Lung (tissue), 12 donors: Measurements from ENCODE around the gene BARX2. TPM values are rescaled to one million over a fixed set of nuclear protein-coding genes. Genes with fewer than 3 reads are reported as not detected.

Experiments
- ATAC-seq: fragments of 200-7000 bp; cut with Tn5 transposase; one replicate; pipeline ENCODE4 v1.9.1; 2020; ENCODE audit warnings: moderate number of reproducible peaks; ENCODE audit not compliant: insufficient read depth, low FRiP score
- DNase-seq, 3 donors: peaks; one replicate each; pipeline ENCODE4 v3.0.0-alpha.2; 2013 to 2017
- H3K27ac ChIP-seq, 2 donors: one replicate each; pipeline ENCODE4 v1.5.1; 2013; ENCODE audit warnings: mild to moderate bottlenecking in 2 of 2, moderate library complexity in 2 of 2, control low read depth in 1 of 2, inconsistent platforms in 1 of 2, low read depth in 1 of 2, low read length in 1 of 2
- H3K27me3 ChIP-seq, 3 donors: one replicate each; pipeline ENCODE4 v1.5.1; 2013; ENCODE audit warnings: low read length in 2 of 3; ENCODE audit not compliant: control insufficient read depth in 3 of 3, insufficient read depth in 3 of 3
- H3K36me3 ChIP-seq, 4 donors: one replicate each; pipeline ENCODE4 v1.5.1; 2013; ENCODE audit warnings: low read length in 4 of 4, mild to moderate bottlenecking in 1 of 4, moderate library complexity in 1 of 4; ENCODE audit not compliant: control insufficient read depth in 4 of 4, insufficient read depth in 4 of 4
- H3K4me1 ChIP-seq, 5 donors: one replicate each; pipeline ENCODE4 v1.5.1; 2013; ENCODE audit warnings: low read length in 5 of 5, mild to moderate bottlenecking in 2 of 5, moderate library complexity in 1 of 5; ENCODE audit not compliant: control insufficient read depth in 5 of 5, insufficient read depth in 5 of 5
- H3K4me3 ChIP-seq: one replicate; pipeline ENCODE4 v1.5.1; 2013; ENCODE audit warnings: mild to moderate bottlenecking, control low read depth, moderate library complexity
- H3K9ac ChIP-seq, 2 donors: one replicate each; pipeline ENCODE4 v1.5.1; 2013; ENCODE audit warnings: low read length in 2 of 2, control low read depth in 1 of 2; ENCODE audit not compliant: insufficient read depth in 1 of 2
- H3K9me3 ChIP-seq, 4 donors: one replicate each; pipeline ENCODE4 v1.5.1; 2013; ENCODE audit warnings: low read length in 3 of 4, mild to moderate bottlenecking in 1 of 4, moderate library complexity in 1 of 4; ENCODE audit not compliant: control insufficient read depth in 4 of 4, insufficient read depth in 3 of 4
- WGBS, 2 donors: extraction: QIAGEN DNeasy Blood & Tissue Kit; methylation state at CpG; one replicate each; pipeline ENCODE4 v1.1.7; 2013; 5-methylcytosine and 5-hydroxymethylcytosine counted together
- polyA plus RNA-seq, 2 donors: library from polyadenylated mRNA; stranded (reverse); fragments of 200-250 nt; gene quantifications; one replicate each; pipeline ENCODE4 v1.2.1, GENCODE V29; 2013
- total RNA-seq, 2 donors: library from RNA; depleted of rRNA in 1 of 2; stranded (reverse); fragments of >200 nt in 1 of 2; gene quantifications; one replicate each; pipeline ENCODE4 v1.2.1, GENCODE V29; 2014 to 2021
- TF ChIP-seq, protein P1 (sequence below): IDR thresholded peaks from 2 replicates; pipeline ENCODE4 v1.5.1; 2012; ENCODE audit warnings: mild to moderate bottlenecking; ENCODE audit errors: control extremely low read depth, extremely low read depth
- donor health status: control.
- donor health status: control.
- donor health status: Bipolar disorder and iron deficiency.
- donor health status: healthy.
- donor health status: DM: yes; HTN: yes; CAD: no.

Gene BARX2
- total and polyA plus RNA-seq, 4 donors, result 0.39 to 1.1 (median 0.75) TPM

DNA sequence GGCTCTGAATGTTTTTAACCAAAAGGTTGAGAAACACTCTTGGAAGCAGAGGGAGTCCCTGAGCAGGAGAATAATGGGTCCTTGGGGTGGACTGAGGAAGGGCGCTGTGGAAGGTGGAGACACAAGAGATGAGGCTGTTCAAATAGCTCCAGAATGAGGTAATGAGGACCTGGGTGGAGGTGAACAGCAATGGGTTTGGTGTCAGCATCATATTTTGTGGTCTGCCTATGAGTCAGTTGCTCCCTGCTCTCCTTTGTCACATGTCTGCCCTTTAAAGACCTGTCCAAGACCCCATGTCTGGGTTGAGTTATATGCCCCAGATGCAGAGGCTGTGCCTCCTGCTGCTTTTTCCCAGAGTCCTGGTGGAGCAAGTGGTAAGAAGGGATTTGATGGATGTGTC, 113.6 kb downstream of the BARX2 start:
- Histone ChIP-seq H3K9ac (no peak overlapping the region), H3K9me3 (peaks cover 0 to 3% (median 1%) of the 10 kb centered on the region in 4 donors), H3K36me3 (no peaks in the 10 kb centered on the region), H3K4me3 (no peak overlapping the region), H3K4me1 (no peaks in the 10 kb centered on the region), H3K27me3 (no peaks in the 10 kb centered on the region), H3K27ac (no peak overlapping the region)
- no peak for DNase-seq
- WGBS, 2 donors, result 84 to 92% methylated on average over 1 of the region's 1 CpG
- TF ChIP-seq, protein P1, sequence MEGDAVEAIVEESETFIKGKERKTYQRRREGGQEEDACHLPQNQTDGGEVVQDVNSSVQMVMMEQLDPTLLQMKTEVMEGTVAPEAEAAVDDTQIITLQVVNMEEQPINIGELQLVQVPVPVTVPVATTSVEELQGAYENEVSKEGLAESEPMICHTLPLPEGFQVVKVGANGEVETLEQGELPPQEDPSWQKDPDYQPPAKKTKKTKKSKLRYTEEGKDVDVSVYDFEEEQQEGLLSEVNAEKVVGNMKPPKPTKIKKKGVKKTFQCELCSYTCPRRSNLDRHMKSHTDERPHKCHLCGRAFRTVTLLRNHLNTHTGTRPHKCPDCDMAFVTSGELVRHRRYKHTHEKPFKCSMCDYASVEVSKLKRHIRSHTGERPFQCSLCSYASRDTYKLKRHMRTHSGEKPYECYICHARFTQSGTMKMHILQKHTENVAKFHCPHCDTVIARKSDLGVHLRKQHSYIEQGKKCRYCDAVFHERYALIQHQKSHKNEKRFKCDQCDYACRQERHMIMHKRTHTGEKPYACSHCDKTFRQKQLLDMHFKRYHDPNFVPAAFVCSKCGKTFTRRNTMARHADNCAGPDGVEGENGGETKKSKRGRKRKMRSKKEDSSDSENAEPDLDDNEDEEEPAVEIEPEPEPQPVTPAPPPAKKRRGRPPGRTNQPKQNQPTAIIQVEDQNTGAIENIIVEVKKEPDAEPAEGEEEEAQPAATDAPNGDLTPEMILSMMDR, result no peak
- ATAC-seq, result no peak

DNA sequence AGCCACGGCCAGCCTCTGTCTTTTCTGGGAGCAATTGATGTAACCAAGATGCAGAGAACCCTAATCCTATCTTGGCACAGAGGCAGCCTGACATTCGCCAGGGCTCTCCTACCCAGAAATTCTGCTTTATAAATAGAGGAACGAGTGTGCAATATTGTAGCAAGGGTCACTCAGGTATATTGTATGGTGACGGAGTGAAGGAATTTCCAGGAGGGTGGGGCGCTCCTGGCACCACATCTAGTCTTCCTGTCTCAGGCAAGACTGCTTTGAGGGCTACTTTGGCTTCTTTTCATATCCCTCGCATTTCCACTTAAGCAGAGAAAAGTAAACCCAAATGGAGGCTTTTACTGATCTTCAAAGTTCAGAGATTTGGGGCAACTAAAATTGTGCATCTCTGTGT, 114.4 kb downstream of the BARX2 start:
- no peaks in the 10 kb centered on the region for H3K4me1 ChIP-seq
- peaks cover 0 to 3% (median 1%) of the 10 kb centered on the region in 4 donors for H3K9me3 ChIP-seq
- H3K9ac ChIP-seq, result no peak overlapping the region
- TF ChIP-seq, protein P1, result no peak
- no peaks in the 10 kb centered on the region for H3K36me3 ChIP-seq
- 59 to 81% methylated on average over 6 of the region's 6 CpGs for WGBS, 2 donors
- no peak overlapping the region for H3K4me3 ChIP-seq
- DNase-seq (no peak), ATAC-seq (no peak)
- no peak overlapping the region for H3K27ac ChIP-seq
- no peaks in the 10 kb centered on the region for H3K27me3 ChIP-seq

DNA sequence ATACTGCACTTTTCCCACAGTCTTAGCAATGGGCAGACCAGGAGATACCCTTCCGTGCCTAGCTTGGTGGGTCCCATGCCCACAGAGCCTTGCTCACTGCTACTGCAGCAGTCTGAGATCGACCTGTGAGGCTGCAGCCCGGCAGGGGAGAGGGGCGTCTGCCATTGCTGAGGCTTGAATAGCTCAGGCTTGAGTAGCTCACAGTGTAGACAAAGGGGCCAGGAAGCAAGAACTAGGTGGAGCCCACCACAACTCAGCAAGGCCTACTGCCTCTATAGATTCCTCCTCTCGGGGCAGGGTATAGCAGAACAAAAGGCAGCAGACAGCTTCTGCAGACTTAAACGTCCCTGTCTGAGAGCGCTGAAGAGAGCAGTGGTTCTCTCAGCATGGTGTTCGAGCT, 118.1 kb downstream of the BARX2 start:
- TF ChIP-seq, protein P1, result no peak
- ATAC-seq (no peak), DNase-seq (no peak)
- H3K9ac ChIP-seq, result no peak overlapping the region
- H3K4me3 ChIP-seq, result no peak overlapping the region
- WGBS, 2 donors, result 90 to 94% methylated on average over 8 of the region's 8 CpGs
- H3K27me3 ChIP-seq, result no peaks in the 10 kb centered on the region
- no peak overlapping the region for H3K27ac ChIP-seq
- no peaks in the 10 kb centered on the region for H3K4me1 ChIP-seq
- no peaks in the 10 kb centered on the region for H3K36me3 ChIP-seq
- H3K9me3 ChIP-seq, result peaks cover 0 to 3% (median 1%) of the 10 kb centered on the region in 4 donors

Other genes starting within 250 kb of the BARX2 start
- gene ARHGAP32, start 183.5 kb upstream of the BARX2 start, total RNA-seq, result 10 to 100 TPM; 28.4 TPM
- gene ARHGAP32, start 183.5 kb upstream of the BARX2 start, polyA plus RNA-seq, result 1 to 10 TPM; 4.1 to 5.6 TPM